GM18909 (cell line): Measurements from ENCODE around the gene EFCAB6.

Experiments used
- ATAC-seq: cut with Tn5 transposase; IDR thresholded peaks from one replicate; pipeline ENCODE4 v1.9.1; 2021; ENCODE audit warnings: mild to moderate bottlenecking; ENCODE audit not compliant: unreplicated experiment, poor library complexity

The EFCAB6 gene

DNA sequence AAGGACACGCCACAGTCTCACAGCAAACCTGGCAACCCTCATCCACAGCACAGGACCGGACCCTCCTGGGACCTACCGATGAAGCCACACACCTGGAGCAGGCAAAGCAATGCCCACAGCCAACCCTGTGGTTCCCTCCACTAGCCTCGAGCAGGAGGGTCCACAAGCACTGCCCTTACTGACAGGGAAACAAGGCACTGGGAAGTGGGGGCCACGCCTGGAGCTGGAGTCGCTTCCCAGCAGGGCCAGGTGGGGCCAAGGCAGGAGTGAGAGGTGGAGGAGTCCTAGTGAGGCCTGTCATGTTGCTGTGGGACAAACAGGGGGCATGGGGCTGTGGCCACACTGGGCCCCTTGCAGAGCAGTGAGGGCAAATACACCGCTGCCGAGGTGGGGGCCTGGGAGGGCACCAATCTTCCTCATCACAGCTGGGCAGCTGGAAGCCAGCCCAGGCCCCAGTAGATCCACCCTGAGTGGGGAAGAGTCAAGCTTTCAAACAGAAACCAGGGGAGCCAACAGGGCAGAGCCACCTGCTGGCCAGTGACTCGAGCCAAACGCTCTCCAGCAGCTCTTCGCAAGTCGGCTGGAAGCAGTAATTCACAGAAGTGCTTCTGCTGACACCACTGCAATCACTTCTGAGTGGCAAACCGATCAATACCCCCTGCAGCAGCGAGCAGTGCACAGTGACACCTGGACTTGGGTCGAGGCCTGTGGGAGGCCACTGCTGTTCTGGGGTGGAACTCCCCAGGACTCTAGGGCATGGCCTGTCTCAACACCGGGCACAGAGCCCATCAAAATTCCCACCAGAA lies 36.5 kb upstream of the EFCAB6 start:
- ATAC-seq = no peak

DNA sequence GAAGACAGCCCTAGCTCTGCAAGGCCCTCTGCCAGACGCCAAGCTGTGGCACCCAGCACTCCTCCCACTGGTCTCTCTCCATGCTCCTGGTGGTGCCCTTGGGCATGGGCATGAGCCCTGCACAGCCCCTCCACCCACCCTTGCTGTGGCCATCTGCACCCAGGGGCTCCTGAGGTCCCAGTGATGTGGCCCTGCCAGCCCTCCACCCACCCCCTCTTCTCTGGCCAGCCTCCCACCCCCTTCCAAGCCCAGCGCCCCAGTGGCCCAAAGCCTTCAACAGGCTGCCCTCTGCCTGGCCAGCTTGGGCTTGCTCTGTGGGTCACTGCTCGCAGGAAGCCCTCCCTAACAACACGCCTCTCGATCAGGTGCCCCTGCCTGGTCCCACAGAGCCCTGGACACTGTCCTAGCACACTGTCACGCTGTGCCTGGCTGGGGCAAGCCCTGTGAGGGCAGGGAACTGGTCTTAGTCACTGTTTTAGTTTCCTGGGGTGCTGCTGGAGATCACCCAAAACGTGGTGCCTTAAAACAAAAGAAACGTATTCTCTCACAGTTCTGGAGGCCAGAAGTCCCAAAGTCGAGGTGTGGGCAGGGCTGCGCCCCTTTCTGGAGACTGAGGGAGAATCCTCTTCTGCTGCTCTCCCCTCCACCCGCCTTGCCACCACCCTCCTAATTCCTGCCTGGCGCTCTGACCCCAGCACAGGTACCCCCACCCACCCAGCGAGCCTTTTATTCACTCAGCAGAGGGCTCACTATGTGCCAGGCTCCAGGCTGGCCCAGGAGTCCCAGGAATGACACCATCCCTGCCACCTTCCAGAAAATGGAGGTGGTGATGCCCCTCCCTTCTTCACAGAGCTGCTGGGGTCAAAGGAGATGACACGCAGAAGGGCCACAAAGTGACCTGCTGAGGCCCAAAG lies 35.5 kb upstream of the EFCAB6 start:
- no peak for ATAC-seq

DNA sequence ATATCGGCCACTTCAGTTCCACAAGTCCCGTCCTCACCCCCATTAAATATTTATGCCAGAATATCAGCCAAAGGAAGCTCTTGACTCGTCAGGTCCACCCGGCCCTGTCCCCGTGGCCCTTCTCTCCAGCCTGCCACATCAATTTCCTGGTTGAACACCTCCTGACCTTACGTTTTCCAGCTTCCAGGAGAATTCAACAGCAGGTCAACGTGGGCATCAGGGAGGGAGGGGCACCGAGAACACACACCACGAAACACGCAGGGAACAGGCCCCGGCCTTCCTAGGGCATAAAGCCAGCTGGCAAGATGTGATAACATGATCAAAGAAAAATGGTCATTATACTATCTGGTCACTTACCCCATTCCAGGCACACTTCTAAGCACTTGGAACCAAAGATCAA lies 34.9 kb upstream of the EFCAB6 start:
- ATAC-seq = no peak

DNA sequence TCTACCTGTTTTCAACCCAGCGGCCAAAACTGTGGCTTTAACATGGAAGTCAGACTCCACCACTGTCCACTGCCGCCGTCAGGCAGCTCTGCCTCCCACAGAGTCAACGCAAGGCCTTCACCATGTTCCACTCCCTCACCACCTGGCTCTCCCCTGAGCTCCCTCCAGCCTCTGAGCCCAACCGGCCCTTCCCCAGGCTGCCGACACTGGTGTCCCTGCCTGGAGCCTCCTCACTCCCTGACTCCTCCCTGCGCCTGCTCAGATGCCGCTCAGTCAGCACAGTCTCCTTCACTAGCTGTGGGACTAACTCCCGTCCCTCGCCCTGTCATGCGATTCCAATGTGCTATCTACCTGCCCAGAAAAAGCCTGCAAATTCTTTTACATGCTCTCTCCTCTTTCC lies 33.9 kb upstream of the EFCAB6 start:
- ATAC-seq = no peak

DNA sequence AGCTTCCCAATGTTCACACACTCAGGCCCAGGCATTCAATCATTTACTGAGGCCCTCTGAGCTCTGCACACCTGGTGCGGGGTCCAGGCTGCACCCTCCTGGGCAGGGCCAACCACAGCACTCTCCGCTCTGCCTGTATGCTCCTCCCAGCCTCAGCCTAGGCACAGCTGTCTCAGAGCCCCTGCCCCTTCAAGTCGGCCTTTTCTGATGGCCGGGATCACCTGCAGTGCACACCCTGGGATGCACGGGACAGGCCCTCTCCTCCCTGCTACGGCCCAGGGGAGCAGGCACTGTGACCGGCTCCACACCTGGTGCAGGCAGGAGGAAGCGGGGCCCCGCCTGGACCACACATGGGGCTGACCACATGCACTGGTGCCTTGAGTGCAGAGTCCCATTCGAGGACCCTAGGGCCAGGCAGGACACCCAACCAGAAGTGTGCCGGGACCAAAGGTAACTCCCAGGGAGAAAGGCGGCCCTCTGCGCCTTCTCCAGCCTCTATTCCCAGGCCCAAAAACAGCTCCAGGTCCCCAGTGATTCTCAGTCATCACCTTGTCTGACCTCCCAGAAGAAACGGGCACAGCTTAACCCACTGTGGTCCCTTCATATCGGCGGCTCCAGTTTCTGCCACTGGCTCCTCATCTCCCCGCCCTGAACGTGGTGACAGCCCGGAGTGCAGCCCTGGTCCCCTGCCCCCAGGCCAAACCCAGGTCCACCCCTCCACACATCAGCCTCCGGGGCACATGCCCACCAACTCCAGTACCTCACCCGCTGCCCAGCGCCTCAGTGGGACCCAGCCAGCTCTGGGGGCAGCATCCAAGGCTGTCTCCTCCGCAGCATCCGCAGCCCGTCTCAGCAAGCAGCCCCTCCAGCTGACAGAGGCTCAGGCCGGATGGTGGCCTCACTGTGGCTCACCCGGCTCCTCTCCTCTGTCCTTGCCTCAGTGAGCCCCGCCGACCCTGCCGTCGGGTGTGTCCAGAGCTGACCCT lies 32.7 kb upstream of the EFCAB6 start:
- ATAC-seq = no peak

- ATAC-seq = no peak
Measured at GRCh38 chr22:43843783-43844530, 31.9 kb upstream of the EFCAB6 start.

DNA sequence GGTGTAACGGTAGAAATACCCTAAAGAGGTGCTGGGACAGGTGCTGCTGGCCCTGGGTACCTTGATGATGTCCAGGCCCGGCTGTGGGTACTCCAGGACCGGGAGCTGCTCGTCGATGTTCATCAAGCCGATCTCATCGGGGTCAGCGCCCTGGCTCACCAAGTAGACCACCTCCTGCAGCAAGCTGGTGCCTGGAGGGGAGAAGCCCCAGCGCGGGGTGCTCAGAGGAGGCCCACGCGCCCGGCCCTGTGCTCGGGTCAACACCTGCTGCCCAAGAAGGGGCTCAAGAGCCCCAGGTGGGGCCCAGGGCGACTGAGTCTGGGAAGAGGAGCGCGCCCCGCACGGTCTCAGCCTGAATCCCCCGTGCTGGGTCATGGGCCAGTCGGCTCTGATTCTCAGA lies 29.6 kb upstream of the EFCAB6 start:
- ATAC-seq = no peak

DNA sequence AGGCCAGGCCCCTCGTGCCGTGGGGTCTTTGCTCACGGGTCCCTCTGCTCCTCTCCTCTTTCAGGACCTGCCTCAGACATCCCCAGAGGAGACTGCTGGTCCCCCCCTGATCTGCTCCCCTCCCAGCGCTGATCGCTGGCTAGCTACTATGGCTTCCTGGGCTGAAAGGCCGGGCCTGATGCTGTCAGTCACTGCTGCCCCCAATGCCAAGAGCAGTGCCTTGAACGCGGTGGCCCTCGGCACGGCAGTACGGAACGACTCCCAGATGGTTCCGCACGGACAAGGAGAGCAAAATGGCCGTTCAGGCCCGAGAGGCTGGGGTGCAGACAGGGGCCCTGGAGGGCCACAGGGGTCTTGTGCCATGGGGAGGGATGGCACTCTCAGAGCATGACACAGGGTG lies 28.7 kb upstream of the EFCAB6 start:
- ATAC-seq = no peak

- ATAC-seq = no peak
Measured at GRCh38 chr22:43840431-43840830, 28.3 kb upstream of the EFCAB6 start.

DNA sequence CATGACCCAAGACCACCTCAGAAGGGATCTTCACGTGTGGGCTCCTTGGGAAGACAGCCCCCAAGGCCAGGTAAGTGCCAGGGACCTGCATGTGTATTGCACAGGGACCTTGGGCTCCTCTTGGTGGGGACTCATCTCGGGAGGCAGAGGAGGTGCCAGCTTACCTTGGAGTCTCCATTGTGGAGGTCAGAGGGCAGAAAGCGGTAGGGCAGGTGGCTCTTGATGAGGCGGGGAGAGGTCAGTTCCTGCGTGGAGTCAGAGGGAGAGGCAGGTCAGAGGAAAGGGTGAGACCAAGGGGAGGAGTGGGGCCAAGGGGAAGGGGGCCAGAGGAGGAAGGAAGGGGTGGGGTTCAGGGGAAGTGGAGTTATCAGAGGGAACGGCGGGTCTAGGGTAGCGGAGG lies 27.7 kb upstream of the EFCAB6 start:
- ATAC-seq = no peak

DNA sequence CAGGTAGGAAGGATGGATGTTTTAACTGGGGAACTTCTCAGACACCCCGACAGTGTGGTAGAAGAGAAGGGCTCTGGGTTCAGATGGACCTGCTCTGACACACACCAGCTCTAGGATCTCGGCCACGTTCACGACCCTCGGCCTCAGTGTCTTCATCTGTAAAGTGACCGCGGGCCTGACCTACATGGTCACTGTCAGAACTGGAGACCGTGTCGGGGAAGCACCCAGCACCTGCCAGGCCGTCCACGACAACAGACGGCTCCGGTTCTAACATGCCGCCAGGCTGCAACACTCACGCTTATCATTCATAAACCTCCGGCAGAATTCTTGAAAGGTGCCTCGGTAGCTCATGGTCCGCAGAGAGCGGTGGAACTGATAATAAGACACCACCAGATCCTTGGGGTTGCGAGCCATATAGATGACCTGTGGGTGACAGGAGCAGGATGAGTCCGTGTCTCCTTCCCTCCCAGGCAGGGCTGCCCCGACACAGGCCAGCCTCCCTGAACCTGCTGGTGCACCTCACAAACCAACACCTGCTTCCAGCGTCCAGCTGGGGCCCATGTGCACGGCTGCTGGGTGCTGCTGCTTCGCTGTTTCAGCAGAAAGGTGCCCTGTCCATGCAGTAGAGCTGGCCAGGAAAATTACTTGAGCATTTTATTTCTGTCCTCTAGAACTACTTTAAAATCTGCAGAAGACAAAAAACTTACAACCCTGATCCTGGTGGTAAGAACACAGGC lies 26.6 kb upstream of the EFCAB6 start:
- no peak for ATAC-seq

DNA sequence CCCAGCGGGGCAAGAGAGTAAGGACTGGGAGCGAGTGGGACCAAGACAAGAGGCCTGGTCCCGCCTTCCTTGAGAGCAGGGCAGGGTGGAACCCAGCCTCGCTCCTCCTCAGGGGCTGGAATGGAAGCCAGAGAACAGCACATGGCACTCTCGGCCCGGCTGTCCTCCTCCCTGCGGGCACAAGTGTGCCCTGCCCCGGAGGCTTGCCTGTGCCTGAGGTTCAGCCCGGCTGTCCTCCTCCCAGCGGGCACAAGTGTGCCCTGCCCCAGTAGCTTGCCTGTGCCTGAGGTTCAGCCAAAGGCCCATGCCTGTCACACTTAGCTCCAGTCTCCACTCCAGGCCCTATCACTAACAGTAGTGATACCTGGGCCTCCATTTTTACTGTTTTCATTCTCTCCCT lies 26.1 kb upstream of the EFCAB6 start:
- no peak for ATAC-seq

DNA sequence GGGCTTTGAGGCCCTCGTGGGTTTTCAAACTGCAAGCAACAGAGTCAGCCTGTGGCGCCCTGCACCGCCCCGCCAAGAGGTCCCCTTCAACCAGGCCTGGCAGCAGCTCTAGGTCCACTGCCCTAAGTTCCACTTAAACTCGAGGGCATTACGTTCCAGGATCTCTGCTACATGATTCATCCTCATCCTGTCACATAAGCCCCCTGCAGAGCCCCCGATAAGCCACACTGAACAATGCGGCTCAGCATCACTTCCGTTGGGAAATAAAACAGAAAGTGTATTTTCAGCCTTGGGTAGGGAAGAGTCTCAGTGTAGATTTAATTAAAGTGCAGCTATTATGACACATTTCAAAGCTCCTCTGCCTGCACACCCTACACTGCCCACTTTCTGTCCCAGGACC lies 25.6 kb upstream of the EFCAB6 start:
- ATAC-seq = no peak

GRCh38 chr22:43835736-43836135 lies 23.6 kb upstream of the EFCAB6 start:
- no peak for ATAC-seq

DNA sequence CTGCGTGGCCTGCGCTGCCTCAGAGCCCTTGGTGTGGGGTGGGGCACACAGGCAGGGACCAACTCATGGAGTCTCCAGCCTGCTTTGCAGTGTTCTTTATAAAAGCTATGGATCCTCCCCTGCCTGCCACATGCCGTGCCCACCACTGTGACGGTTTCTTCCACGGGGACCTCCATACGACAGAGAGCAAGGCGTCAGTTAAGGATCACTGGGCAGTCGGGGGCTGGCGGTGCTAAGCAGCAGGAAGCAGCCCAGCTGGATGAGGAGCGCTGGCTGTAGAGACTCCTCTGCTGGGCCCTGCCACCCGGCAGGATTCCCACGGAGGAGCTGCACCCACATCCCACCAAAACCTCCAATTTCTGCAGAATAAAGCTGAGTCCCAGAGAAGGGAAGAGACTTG lies 23.1 kb upstream of the EFCAB6 start:
- ATAC-seq = no peak

DNA sequence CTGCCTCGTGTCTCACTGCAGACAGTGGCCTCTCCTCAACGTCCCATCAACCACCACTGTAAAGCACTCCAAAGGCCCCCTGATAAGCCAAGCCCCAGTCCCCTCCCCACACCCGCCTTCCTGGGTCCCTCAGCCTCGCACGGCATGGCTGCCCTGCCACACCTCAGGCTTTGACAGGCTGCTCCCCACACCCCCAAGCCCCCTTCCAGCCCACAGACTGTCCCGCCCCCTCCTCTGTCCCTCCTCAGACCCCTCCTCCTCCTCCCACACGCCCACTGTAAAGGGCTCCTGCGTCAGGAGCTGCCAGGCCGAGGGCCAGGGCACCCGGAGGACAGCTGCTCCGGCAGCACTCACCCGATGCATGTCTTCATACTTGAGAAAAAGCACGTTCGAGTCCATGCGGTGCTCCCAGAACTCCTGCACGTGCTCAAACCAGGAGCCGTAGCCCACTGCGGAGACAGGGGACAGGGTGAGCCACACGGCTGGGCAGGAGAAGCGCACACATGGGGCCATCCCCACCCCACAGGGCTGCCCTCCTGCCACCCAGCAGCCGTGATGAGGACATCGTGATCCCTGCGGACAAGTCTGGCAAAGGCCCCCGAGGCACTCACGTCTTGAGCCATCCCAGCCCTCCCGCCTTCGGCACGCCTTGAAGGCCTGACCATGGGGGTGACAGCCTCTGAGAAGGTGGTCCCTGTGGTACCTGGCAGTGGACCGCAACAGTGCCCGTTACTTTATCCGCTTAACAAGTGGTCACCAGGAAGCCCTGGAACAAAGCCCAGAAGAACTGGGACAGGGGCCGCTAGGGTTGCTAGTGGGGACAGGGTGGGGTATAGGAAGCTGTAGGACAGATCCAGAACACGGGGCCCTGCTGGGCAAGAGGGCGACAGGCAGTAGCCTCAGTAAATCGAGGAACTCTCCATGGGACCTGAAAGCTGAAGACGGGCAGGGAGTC lies 21.5 kb upstream of the EFCAB6 start:
- ATAC-seq = no peak

GRCh38 chr22:43832393-43833265 lies 20.5 kb upstream of the EFCAB6 start:
- ATAC-seq = no peak
